Kidney epithelial cell (primary cell): ENCODE measurements around the gene PSMD9. TPM values are rescaled to one million over a fixed set of nuclear protein-coding genes. Genes with fewer than 3 reads are reported as not detected.

ENCODE experiments used
- DNase-seq: peaks from one replicate; pipeline ENCODE4 v3.0.0-alpha.2; 2010; ENCODE audit warnings: low read depth
- H3K27me3 ChIP-seq: 2 replicates; pipeline ENCODE4 v1.6.0; 2011; ENCODE audit warnings: low read length; ENCODE audit not compliant: control insufficient read depth, insufficient read depth
- H3K36me3 ChIP-seq: 2 replicates; pipeline ENCODE4 v1.5.1; 2011; ENCODE audit warnings: low read length; ENCODE audit not compliant: control insufficient read depth, insufficient read depth
- H3K4me3 ChIP-seq: 2 replicates; pipeline ENCODE4 v1.5.1; 2011; ENCODE audit warnings: low read depth, mild to moderate bottlenecking, control low read depth, low read length
- total RNA-seq: library from RNA; depleted of rRNA; stranded (reverse); fragments of >200 nt; gene quantifications from 2 replicates; pipeline ENCODE4 v1.2.3, GENCODE V29; 2015
- TF ChIP-seq, protein P1 (sequence below): IDR thresholded peaks from 2 replicates; pipeline ENCODE4 v1.5.1; 2011; ENCODE audit warnings: mild to moderate bottlenecking, moderate library complexity, low read length, control low read depth, inconsistent platforms; ENCODE audit not compliant: insufficient read depth, poor library complexity, severe bottlenecking

The PSMD9 gene
- total RNA-seq, 1 donor from 2014 or later = 151 TPM

DNA sequence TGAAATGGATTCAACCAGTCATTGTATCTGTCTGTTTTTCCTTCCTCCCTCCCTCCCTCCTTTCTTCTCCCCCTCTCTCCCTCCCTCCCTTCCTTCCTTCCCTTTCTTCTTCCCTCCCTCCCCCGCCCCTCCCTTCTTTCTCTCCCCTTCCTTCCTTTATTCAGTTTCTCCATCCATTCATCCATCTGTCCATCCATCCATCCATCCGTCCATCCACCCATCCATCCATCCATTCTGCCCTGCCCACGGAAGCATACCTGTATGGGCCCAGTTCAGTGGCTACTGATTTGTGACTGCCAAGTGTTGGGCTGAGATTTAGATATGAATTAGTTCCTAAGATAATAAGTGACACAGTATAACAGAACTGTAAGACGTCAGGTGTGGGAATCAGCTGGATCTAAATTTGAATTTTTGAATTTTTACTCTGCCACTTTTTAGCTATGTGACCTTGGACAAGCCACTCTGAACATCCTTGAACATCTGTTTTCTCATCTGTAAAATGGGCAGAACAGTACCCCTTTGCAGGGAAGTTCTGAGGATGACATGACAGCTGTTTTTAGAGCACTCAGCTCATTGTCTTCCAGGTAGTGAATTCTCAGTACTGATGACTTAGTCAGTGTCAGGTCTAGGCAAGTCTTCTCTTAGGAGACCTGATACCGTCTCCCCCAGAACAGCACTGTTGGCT lies 72.7 kb downstream of the PSMD9 start:
- TF ChIP-seq, protein P1, sequence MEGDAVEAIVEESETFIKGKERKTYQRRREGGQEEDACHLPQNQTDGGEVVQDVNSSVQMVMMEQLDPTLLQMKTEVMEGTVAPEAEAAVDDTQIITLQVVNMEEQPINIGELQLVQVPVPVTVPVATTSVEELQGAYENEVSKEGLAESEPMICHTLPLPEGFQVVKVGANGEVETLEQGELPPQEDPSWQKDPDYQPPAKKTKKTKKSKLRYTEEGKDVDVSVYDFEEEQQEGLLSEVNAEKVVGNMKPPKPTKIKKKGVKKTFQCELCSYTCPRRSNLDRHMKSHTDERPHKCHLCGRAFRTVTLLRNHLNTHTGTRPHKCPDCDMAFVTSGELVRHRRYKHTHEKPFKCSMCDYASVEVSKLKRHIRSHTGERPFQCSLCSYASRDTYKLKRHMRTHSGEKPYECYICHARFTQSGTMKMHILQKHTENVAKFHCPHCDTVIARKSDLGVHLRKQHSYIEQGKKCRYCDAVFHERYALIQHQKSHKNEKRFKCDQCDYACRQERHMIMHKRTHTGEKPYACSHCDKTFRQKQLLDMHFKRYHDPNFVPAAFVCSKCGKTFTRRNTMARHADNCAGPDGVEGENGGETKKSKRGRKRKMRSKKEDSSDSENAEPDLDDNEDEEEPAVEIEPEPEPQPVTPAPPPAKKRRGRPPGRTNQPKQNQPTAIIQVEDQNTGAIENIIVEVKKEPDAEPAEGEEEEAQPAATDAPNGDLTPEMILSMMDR = no peak
- no peak overlapping the region for H3K4me3 ChIP-seq
- H3K36me3 ChIP-seq = no peaks in the 10 kb centered on the region
- H3K27me3 ChIP-seq = no peaks in the 10 kb centered on the region
- DNase-seq = no peak

DNA sequence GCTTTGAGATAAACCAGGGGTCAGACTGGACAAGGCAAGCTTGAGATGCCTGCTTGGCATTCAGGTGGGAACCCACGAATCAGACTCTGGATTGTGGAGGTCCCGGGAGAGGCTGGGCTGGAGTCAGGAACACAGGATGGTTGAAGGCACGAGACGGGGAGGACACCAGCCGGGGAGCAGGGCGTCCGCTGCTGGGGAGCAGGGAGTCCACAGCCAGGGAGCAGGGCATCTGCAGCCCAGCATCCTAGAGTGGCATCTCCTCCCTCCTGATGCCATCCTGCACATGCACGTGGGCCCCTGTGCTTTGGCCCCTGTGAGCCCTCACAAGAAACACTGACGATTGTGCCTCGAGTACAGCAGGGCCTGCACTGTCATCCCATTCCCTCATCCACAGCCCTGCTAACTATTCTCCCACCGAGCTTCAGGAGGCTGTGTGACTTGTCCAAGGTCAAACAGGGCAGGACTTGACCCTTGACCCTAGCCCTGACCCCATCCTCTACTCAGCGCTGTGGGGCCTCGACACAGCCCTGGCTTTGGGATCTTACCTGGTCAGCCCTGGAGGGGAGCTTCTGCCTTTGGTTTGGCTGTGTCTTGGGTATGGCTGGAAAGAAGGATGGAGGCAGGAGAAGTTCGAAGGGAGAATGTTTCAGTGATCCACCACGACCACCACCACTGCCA lies 74.9 kb downstream of the PSMD9 start:
- Histone ChIP-seq H3K36me3 (no peaks in the 10 kb centered on the region), H3K4me3 (no peak overlapping the region), H3K27me3 (no peaks in the 10 kb centered on the region)
- TF ChIP-seq, protein P1 = no peak
- no peak for DNase-seq

DNA sequence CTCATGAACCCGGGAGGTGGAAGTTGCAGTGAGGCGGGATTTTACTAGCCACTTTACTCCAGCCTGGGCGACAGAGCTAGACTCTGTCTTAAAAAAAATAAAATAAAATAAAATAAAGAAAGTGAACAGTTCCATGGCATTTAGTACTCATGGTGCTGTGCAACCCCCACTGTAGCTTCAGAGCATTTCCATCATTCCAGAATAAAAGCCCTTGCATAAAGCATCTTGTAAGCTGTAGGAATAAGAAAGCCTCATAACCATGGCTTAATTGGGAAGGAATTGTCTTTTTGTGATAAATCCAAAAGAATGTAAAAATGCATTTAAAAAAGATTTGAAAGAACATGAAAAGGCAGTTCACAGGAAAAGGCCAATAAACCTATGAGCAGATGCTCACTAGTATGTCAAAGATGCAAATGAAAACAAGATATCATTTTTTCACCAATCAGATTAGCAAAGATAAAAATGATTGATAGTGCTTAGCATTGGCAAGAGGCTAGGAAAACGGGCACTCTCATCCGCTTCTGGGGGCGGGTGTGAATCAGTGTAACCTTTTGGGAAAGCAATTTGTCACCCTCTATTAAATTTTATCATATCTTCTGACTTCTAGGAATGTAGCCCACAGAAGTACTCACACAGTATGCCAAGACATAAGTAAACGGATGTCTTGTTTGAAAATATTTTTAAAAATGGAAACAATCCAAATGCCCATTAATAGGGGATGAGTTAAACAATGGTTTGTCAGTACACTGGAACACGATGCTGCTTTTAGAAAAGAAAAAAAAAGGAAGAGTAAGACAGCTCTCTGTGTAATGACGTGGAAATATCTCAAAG lies 76.4 kb downstream of the PSMD9 start:
- DNase-seq = no peak
- Histone ChIP-seq H3K36me3 (no peaks in the 10 kb centered on the region), H3K27me3 (no peaks in the 10 kb centered on the region), H3K4me3 (no peak overlapping the region)
- TF ChIP-seq, protein P1 = no peak

DNA sequence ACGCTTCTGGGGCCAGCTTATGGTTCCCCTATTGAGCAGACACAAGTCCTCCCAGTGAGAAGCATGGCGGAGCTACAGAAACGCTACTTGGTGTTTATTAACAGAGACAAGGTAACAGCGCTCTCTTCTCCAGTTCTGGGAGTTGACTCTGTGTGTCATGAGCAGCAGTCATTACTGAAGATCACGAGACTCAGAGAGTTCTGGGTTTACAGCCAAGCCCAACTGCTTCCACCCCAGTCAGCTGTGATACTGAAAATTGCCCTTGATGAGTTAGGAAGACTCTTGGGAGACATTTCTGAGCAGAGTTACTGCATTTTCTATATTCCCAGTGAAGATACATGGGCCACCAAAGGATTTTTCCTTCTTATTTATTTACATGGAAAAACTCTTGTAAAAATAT lies 78.4 kb downstream of the PSMD9 start:
- no peaks in the 10 kb centered on the region for H3K36me3 ChIP-seq
- no peak overlapping the region for H3K4me3 ChIP-seq
- no peak for DNase-seq
- TF ChIP-seq, protein P1 = no peak
- H3K27me3 ChIP-seq = no peaks in the 10 kb centered on the region

Other genes with a start within 250 kb of the PSMD9 start
- gene MORN3, start 219.1 kb upstream of the PSMD9 start, total RNA-seq = 0.89 and 1.3 TPM in 2 replicates
- gene TMEM120B, start 176.0 kb upstream of the PSMD9 start, total RNA-seq = 8.8 and 8.9 TPM in 2 replicates
- gene RHOF, start 95.1 kb upstream of the PSMD9 start, total RNA-seq = 194 and 311 TPM in 2 replicates
- gene SETD1B, start 84.8 kb upstream of the PSMD9 start, total RNA-seq = 8.1 and 9.6 TPM in 2 replicates
- gene HPD, start 29.9 kb upstream of the PSMD9 start, total RNA-seq = 0.33 TPM in 1 of 2 replicates, not detected in the other
- 3.3 and 3.7 TPM in 2 replicates for gene CFAP251, start 29.8 kb downstream of the PSMD9 start, total RNA-seq
- gene BCL7A, start 133.1 kb downstream of the PSMD9 start, total RNA-seq = 20.5 and 23.8 TPM in 2 replicates
- 34.2 and 35.7 TPM in 2 replicates for gene MLXIP, start 190.0 kb downstream of the PSMD9 start, total RNA-seq